ENCODE measurements around the gene CAPN9.

GRCh38 chr1:230797942-230798365 is 50.8 kb downstream of the CAPN9 start:
- TF ChIP-seq POLR2A (IDR thresholded peaks at IDR 0.05; ENCODE audit: low read length) (no peak), GATA1 (IDR thresholded peaks at IDR 0.05; ENCODE audit: low read depth, low read length) (no peak)
